CD14-positive monocyte (primary cell): Measurements from ENCODE around the gene MCCC1. TPM values are rescaled to one million over a fixed set of nuclear protein-coding genes. Genes with fewer than 3 reads are reported as not detected.
A peak's percentile ranks its signal among the peaks of the same experiment; 100 is the strongest.

Experiments
- DNase-seq, 3 donors: peaks; one replicate each; pipeline ENCODE4 v3.0.0-alpha.2; 2011 to 2022
- H2AFZ ChIP-seq: 2 replicates; pipeline ENCODE4 v1.6.0; 2012; ENCODE audit warnings: mild to moderate bottlenecking, low read depth, low read length, inconsistent platforms; ENCODE audit not compliant: insufficient read depth, poor library complexity, severe bottlenecking
- H3K27ac ChIP-seq, 2 donors: 1 replicate in 1 of 2; 2 replicates in 1 of 2; pipeline ENCODE4 v1.5.1; 2012 to 2013; ENCODE audit warnings: low read length in 2 of 2, control low read depth in 1 of 2, inconsistent platforms in 1 of 2, low read depth in 1 of 2, mild to moderate bottlenecking in 1 of 2
- H3K27me3 ChIP-seq, 2 donors: one replicate each; pipeline versions ENCODE4 v1.6.0 to v1.6.1; 2011 to 2013; ENCODE audit warnings: low read length in 2 of 2; ENCODE audit not compliant: control insufficient read depth in 2 of 2, insufficient read depth in 2 of 2
- H3K36me3 ChIP-seq, 2 donors: replicated peaks in 1 of 2; 1 replicate in 1 of 2; 2 replicates in 1 of 2; pipeline versions ENCODE4 v1.5.1 to v1.6.1; 2012 to 2013; ENCODE audit warnings: low read length in 2 of 2, control low read depth in 1 of 2, inconsistent platforms in 1 of 2, mild to moderate bottlenecking in 1 of 2; ENCODE audit not compliant: insufficient read depth in 2 of 2, control insufficient read depth in 1 of 2
- H3K4me1 ChIP-seq, 2 donors: 1 replicate in 1 of 2; 2 replicates in 1 of 2; pipeline versions ENCODE4 v1.5.1 to v1.6.1; 2012 to 2013; ENCODE audit warnings: low read length in 2 of 2, control low read depth in 1 of 2, inconsistent platforms in 1 of 2, mild to moderate bottlenecking in 1 of 2, moderate library complexity in 1 of 2; ENCODE audit not compliant: insufficient read depth in 2 of 2, control insufficient read depth in 1 of 2
- H3K4me2 ChIP-seq: replicated peaks from 2 replicates; pipeline ENCODE3; 2012; ENCODE audit warnings: low read length, moderate library complexity, mild to moderate bottlenecking; ENCODE audit not compliant: poor library complexity, severe bottlenecking; ENCODE audit errors: extremely low read depth
- H3K4me3 ChIP-seq, 3 experiments: fragments of 200-600 bp in 1 of 3; sonication (generic) in 1 of 3; replicated peaks in 1 of 3; 1 replicate in 2 of 3; 2 replicates in 1 of 3; pipeline ENCODE4 v1.5.1; 2011 to 2013; ENCODE audit warnings: low read length in 3 of 3, mild to moderate bottlenecking in 3 of 3, control low read depth in 2 of 3, low read depth in 2 of 3, inconsistent platforms in 1 of 3, moderate library complexity in 1 of 3
- H3K79me2 ChIP-seq: 2 replicates; pipeline ENCODE4 v1.6.0; 2012; ENCODE audit warnings: mild to moderate bottlenecking, control low read depth, inconsistent platforms, low read length, moderate library complexity; ENCODE audit not compliant: insufficient read depth
- H3K9ac ChIP-seq: 2 replicates; pipeline ENCODE4 v1.6.0; 2017; ENCODE audit warnings: low read length, mild to moderate bottlenecking; ENCODE audit not compliant: insufficient read depth, poor library complexity, severe bottlenecking
- H3K9me3 ChIP-seq, 2 donors: replicated peaks in 1 of 2; 1 replicate in 1 of 2; 2 replicates in 1 of 2; pipeline versions ENCODE4 v1.5.1 to v1.6.1; 2012 to 2013; ENCODE audit warnings: low read length in 2 of 2, control low read depth in 1 of 2; ENCODE audit not compliant: control insufficient read depth in 1 of 2, insufficient read depth in 1 of 2
- H4K20me1 ChIP-seq: 2 replicates; pipeline ENCODE4 v1.6.0; 2012; ENCODE audit warnings: mild to moderate bottlenecking, low read length, control low read depth, moderate library complexity; ENCODE audit not compliant: insufficient read depth
- H3K27ac Mint-ChIP-seq, 7 donors: one replicate each; pipeline ENCODE4 v1.8.0; 2020; ENCODE audit warnings: mild to moderate bottlenecking in 7 of 7, mixed read lengths in 7 of 7, moderate library complexity in 6 of 7, inconsistent platforms in 2 of 7
- H3K27me3 Mint-ChIP-seq, 3 donors: one replicate each; pipeline ENCODE4 v1.8.0; 2021 to 2022; ENCODE audit warnings: low read depth in 3 of 3, mild to moderate bottlenecking in 3 of 3, mixed read lengths in 3 of 3, moderate library complexity in 3 of 3, inconsistent platforms in 1 of 3
- H3K36me3 Mint-ChIP-seq, 2 donors: one replicate each; pipeline ENCODE4 v1.8.0; 2020; ENCODE audit warnings: mixed read lengths in 2 of 2, inconsistent platforms in 1 of 2, mild to moderate bottlenecking in 1 of 2
- H3K4me1 Mint-ChIP-seq: one replicate; pipeline ENCODE4 v1.8.0; 2020; ENCODE audit warnings: mild to moderate bottlenecking, mixed read lengths
- H3K4me3 Mint-ChIP-seq, 2 donors: one replicate each; pipeline ENCODE4 v1.8.0; 2020; ENCODE audit warnings: mild to moderate bottlenecking in 2 of 2, mixed read lengths in 2 of 2, moderate library complexity in 1 of 2
- H3K9me3 Mint-ChIP-seq, 7 donors: one replicate each; pipeline ENCODE4 v1.8.0; 2020 to 2022; ENCODE audit warnings: mixed read lengths in 7 of 7, mild to moderate bottlenecking in 6 of 7, moderate library complexity in 6 of 7, inconsistent platforms in 2 of 7
- WGBS: methylation state at CpG from one replicate; pipeline ENCODE4 v1.1.5; 2013; ENCODE audit warnings: missing lambda C conversion rate; ENCODE audit not compliant: insufficient coverage; 5-methylcytosine and 5-hydroxymethylcytosine counted together
- intact Hi-C, 2 donors: fragments of 100-400 bp; cut with micrococcal nuclease; formaldehyde crosslinking; loops; one replicate each; pipeline versions ENCODE4 v1.15.0 to v1.15.1; 2023
- polyA plus RNA-seq, 3 donors: library from polyadenylated mRNA; depleted of rRNA in 1 of 3; unstranded in 2 of 3; stranded (reverse) in 1 of 3; fragments of 300-500 nt in 2 of 3; fragments of >200 nt in 1 of 3; fragmentation: Illumina TruSeq in 2 of 3; gene quantifications; 1 replicate in 2 of 3; 2 replicates in 1 of 3; pipeline ENCODE4 v1.2.3, GENCODE V29; 2012 to 2021
- TF ChIP-seq, protein P1 (sequence below): fragments of 200-600 bp; IDR thresholded peaks from one replicate; pipeline ENCODE4 v1.8.0; 2022; ENCODE audit warnings: antibody characterized with exemption, mild to moderate bottlenecking

The MCCC1 gene
- polyA plus RNA-seq, 3 donors = 13.9 to 18.4 (median 16.0) TPM

DNA sequence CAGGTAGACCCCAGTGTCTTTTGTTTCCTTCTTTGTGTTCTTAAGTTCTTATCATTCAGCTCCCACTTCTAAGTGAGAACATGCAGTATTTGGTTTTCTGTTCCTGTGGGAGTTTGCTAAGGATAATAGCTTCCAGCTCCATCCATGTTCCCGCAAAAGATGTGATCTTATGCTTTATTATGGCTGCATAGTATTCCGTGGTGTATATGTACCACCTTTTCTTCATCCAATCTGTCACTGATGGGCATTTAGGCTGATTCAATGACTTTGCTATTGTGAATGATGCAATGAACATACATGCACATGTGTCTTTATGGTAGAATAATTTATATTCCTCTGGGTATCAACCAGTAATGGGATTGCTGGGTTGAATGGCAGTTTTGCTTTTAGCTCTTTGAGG lies 24.4 kb downstream of the MCCC1 start:
- Histone ChIP-seq H4K20me1 (peaks cover 5% of the 10 kb centered on the region), H3K79me2 (no peaks in the 10 kb centered on the region), H3K4me1 (peaks cover 8 to 15% of the 10 kb centered on the region in 2 donors), H2AFZ (no peak overlapping the region), H3K4me3 (no peak overlapping the region), H3K9ac (no peak overlapping the region), H3K36me3 (peaks cover 31 to 78% of the 10 kb centered on the region in 2 donors), H3K27me3 (no peaks in the 10 kb centered on the region), H3K9me3 (peaks cover 14 to 18% of the 10 kb centered on the region in 2 donors), H3K27ac (no peak overlapping the region), H3K4me2 (no peak overlapping the region)
- no peak overlapping the region for H3K4me3 Mint-ChIP-seq
- peak overlapping the region in 1 of 7 donors; percentile 54 for H3K27ac Mint-ChIP-seq
- no CpG with 5 or more reads among the region's 2 CpGs for WGBS
- peaks cover 49 to 56% of the 10 kb centered on the region in 2 donors for H3K36me3 Mint-ChIP-seq
- intact Hi-C loops = no loop called here
- TF ChIP-seq, protein P1, sequence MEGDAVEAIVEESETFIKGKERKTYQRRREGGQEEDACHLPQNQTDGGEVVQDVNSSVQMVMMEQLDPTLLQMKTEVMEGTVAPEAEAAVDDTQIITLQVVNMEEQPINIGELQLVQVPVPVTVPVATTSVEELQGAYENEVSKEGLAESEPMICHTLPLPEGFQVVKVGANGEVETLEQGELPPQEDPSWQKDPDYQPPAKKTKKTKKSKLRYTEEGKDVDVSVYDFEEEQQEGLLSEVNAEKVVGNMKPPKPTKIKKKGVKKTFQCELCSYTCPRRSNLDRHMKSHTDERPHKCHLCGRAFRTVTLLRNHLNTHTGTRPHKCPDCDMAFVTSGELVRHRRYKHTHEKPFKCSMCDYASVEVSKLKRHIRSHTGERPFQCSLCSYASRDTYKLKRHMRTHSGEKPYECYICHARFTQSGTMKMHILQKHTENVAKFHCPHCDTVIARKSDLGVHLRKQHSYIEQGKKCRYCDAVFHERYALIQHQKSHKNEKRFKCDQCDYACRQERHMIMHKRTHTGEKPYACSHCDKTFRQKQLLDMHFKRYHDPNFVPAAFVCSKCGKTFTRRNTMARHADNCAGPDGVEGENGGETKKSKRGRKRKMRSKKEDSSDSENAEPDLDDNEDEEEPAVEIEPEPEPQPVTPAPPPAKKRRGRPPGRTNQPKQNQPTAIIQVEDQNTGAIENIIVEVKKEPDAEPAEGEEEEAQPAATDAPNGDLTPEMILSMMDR = no peak
- peaks cover 12 to 22% (median 19%) of the 10 kb centered on the region in 7 donors for H3K9me3 Mint-ChIP-seq
- H3K4me1 Mint-ChIP-seq = peaks cover 17% of the 10 kb centered on the region
- no peaks in the 10 kb centered on the region for H3K27me3 Mint-ChIP-seq
- DNase-seq = no peak

DNA sequence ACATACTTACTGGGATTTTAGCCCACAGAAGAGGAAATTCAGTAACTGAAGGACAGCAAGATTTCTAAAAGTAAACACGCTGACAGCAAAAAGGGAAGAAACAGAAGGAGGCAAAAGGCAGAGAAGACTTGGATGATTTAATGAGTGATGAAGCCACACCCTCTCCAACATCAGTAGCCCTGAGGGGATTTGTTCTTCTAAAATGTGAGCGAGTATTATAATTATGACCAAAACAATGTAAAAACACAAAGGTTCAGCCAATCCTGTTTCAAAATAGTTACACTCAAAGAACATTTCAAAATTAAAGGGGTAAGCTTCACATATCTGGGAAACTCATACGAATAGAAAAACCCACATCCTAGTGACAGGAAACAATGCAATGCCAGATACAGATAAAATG lies 25.0 kb downstream of the MCCC1 start:
- peak overlapping the region in 6 of 7 donors; percentile 51 to 85 (median 73) for H3K27ac Mint-ChIP-seq
- H3K4me2 ChIP-seq = no peak overlapping the region
- H3K27me3 ChIP-seq = no peaks in the 10 kb centered on the region
- H2AFZ ChIP-seq = peak overlapping the region; percentile 15
- intact Hi-C loops = no loop called here
- TF ChIP-seq, protein P1 = no peak
- H3K9me3 ChIP-seq = peaks cover 8 to 12% of the 10 kb centered on the region in 2 donors
- H3K36me3 ChIP-seq = peaks cover 33 to 77% of the 10 kb centered on the region in 2 donors
- H3K9me3 Mint-ChIP-seq = peaks cover 7 to 16% (median 15%) of the 10 kb centered on the region in 7 donors
- H3K27me3 Mint-ChIP-seq = no peaks in the 10 kb centered on the region
- H3K4me1 Mint-ChIP-seq = peaks cover 17% of the 10 kb centered on the region
- no peaks in the 10 kb centered on the region for H3K79me2 ChIP-seq
- H4K20me1 ChIP-seq = peaks cover 5% of the 10 kb centered on the region
- DNase-seq = peak; percentile 12 to 31 (median 21)
- no CpG with 5 or more reads among the region's 3 CpGs for WGBS
- no peak overlapping the region for H3K4me3 ChIP-seq
- peaks cover 48 to 54% of the 10 kb centered on the region in 2 donors for H3K36me3 Mint-ChIP-seq
- peaks cover 8 to 15% of the 10 kb centered on the region in 2 donors for H3K4me1 ChIP-seq
- peak overlapping the region in 1 of 2 donors; percentile 74 for H3K27ac ChIP-seq
- no peak overlapping the region for H3K9ac ChIP-seq
- peak overlapping the region in 1 of 2 donors; percentile 10 for H3K4me3 Mint-ChIP-seq
